Urinary bladder (tissue), 4 donors: ENCODE results near the gene PNCK. TPM values are rescaled to one million over a fixed set of nuclear protein-coding genes. Genes with fewer than 3 reads are reported as not detected.

Source experiments
- DNase-seq: peaks from one replicate; pipeline ENCODE4 v3.0.0-alpha.2; 2015; ENCODE audit errors: extremely low spot score
- H3K27ac ChIP-seq: one replicate; pipeline ENCODE4 v1.5.1; 2013; ENCODE audit warnings: low read depth, mild to moderate bottlenecking, moderate library complexity
- H3K36me3 ChIP-seq: one replicate; pipeline ENCODE4 v1.6.1; 2013; ENCODE audit warnings: mild to moderate bottlenecking, moderate library complexity; ENCODE audit not compliant: insufficient read depth
- H3K4me1 ChIP-seq: one replicate; pipeline ENCODE4 v1.6.1; 2013; ENCODE audit warnings: mild to moderate bottlenecking, moderate library complexity; ENCODE audit not compliant: insufficient read depth
- H3K4me3 ChIP-seq: one replicate; pipeline ENCODE4 v1.5.1; 2013; ENCODE audit warnings: low read depth, low read length
- WGBS: extraction: QIAGEN DNeasy Blood & Tissue Kit; methylation state at CpG from one replicate; pipeline ENCODE4 v1.1.7; 2013; 5-methylcytosine and 5-hydroxymethylcytosine counted together
- polyA plus RNA-seq: library from polyadenylated mRNA; stranded (reverse); fragments of 200-250 nt; gene quantifications from one replicate; pipeline ENCODE4 v1.2.3, GENCODE V29; 2013
- total RNA-seq: library from RNA; depleted of rRNA; stranded (reverse); fragments of >200 nt; gene quantifications from one replicate; pipeline ENCODE4 v1.2.3, GENCODE V29; 2014
- donor health status: healthy with polysubstance abuse.
- donor health status: healthy.

PNCK gene
- total and polyA plus RNA-seq, 2 donors = 10.3 to 73.7 TPM

GRCh38 chrX:153649178-153649914, 24.3 kb downstream of the PNCK start:
- H3K27ac ChIP-seq = no peak overlapping the region
- WGBS = 86% methylated on average over 26 of the region's 26 CpGs
- DNase-seq = no peak
- no peaks in the 10 kb centered on the region for H3K36me3 ChIP-seq
- H3K4me3 ChIP-seq = no peak overlapping the region
- no peaks in the 10 kb centered on the region for H3K4me1 ChIP-seq

- Histone ChIP-seq H3K4me3 (no peak overlapping the region), H3K36me3 (no peaks in the 10 kb centered on the region), H3K27ac (no peak overlapping the region), H3K4me1 (no peaks in the 10 kb centered on the region)
- WGBS = 80% methylated on average over 17 of the region's 17 CpGs
- DNase-seq = no peak
Measured at GRCh38 chrX:153648358-153649177, 25.0 kb downstream of the PNCK start.

- Histone ChIP-seq H3K27ac (no peak overlapping the region), H3K4me1 (no peaks in the 10 kb centered on the region), H3K36me3 (no peaks in the 10 kb centered on the region), H3K4me3 (peak overlapping the region; percentile 16)
- no peak for DNase-seq
- WGBS = 7% methylated on average over 80 of the region's 85 CpGs
Measured at GRCh38 chrX:153647461-153648357, 25.9 kb downstream of the PNCK start.

GRCh38 chrX:153646620-153647373, 26.8 kb downstream of the PNCK start, which contains the start of gene DUSP9:
TSS of gene DUSP9 (plus strand) at chrX:153647203. CDS start at chrX:153647954, 751 bp downstream.
- peak within 1 kb of the TSS; percentile 16 for H3K4me3 ChIP-seq
- no peak for DNase-seq
- H3K4me1 ChIP-seq = no peaks in the 10 kb centered on the region
- WGBS = 4% methylated on average over 48 of the region's 53 CpGs
- H3K36me3 ChIP-seq = no peaks in the 10 kb centered on the region
- H3K27ac ChIP-seq = no peak within 1 kb of the TSS

- H3K36me3 ChIP-seq = no peaks in the 10 kb centered on the region
- H3K4me3 ChIP-seq = no peak overlapping the region
- DNase-seq = no peak
- no peaks in the 10 kb centered on the region for H3K4me1 ChIP-seq
- H3K27ac ChIP-seq = no peak overlapping the region
- WGBS = 50% methylated on average over 10 of the region's 10 CpGs
Measured at GRCh38 chrX:153645921-153646488, 27.6 kb downstream of the PNCK start.

- no peak overlapping the region for H3K27ac ChIP-seq
- no peak for DNase-seq
- no peak overlapping the region for H3K4me3 ChIP-seq
- H3K36me3 ChIP-seq = no peaks in the 10 kb centered on the region
- H3K4me1 ChIP-seq = no peaks in the 10 kb centered on the region
- 52% methylated on average over 6 of the region's 6 CpGs for WGBS
Measured at GRCh38 chrX:153645151-153645550, 28.5 kb downstream of the PNCK start.

GRCh38 chrX:153644356-153645125, 29.1 kb downstream of the PNCK start:
- H3K27ac ChIP-seq = no peak overlapping the region
- DNase-seq = no peak
- no peak overlapping the region for H3K4me3 ChIP-seq
- no peaks in the 10 kb centered on the region for H3K36me3 ChIP-seq
- no peaks in the 10 kb centered on the region for H3K4me1 ChIP-seq
- WGBS = 10% methylated on average over 46 of the region's 46 CpGs

- Histone ChIP-seq H3K27ac (no peak overlapping the region), H3K4me3 (no peak overlapping the region), H3K36me3 (no peaks in the 10 kb centered on the region), H3K4me1 (no peaks in the 10 kb centered on the region)
- 1% methylated on average over 66 of the region's 84 CpGs for WGBS
- DNase-seq = no peak
Measured at GRCh38 chrX:153643431-153644351, 29.9 kb downstream of the PNCK start.

GRCh38 chrX:153642655-153643430, 30.8 kb downstream of the PNCK start:
- no peak for DNase-seq
- WGBS = 3% methylated on average over 46 of the region's 48 CpGs
- Histone ChIP-seq H3K36me3 (no peaks in the 10 kb centered on the region), H3K4me3 (no peak overlapping the region), H3K4me1 (no peaks in the 10 kb centered on the region), H3K27ac (no peak overlapping the region)

- WGBS = under 1% methylated on average over 43 of the region's 62 CpGs
- no peak for DNase-seq
- no peak overlapping the region for H3K4me3 ChIP-seq
- H3K4me1 ChIP-seq = no peaks in the 10 kb centered on the region
- H3K27ac ChIP-seq = no peak overlapping the region
- no peaks in the 10 kb centered on the region for H3K36me3 ChIP-seq
Measured at GRCh38 chrX:153642051-153642654, 31.5 kb downstream of the PNCK start.
